HG03064 (cell line): ENCODE data around the gene SNED1.
"Not testable (repeated sequence)": the region's sequence is repeated elsewhere in the genome, so short reads cannot be mapped to it uniquely, and the experiment has no call there.

Source experiments
- ATAC-seq: cut with Tn5 transposase; IDR thresholded peaks from one replicate; pipeline ENCODE4 v1.9.1; 2021; ENCODE audit warnings: low read depth; ENCODE audit not compliant: unreplicated experiment

The SNED1 gene

DNA sequence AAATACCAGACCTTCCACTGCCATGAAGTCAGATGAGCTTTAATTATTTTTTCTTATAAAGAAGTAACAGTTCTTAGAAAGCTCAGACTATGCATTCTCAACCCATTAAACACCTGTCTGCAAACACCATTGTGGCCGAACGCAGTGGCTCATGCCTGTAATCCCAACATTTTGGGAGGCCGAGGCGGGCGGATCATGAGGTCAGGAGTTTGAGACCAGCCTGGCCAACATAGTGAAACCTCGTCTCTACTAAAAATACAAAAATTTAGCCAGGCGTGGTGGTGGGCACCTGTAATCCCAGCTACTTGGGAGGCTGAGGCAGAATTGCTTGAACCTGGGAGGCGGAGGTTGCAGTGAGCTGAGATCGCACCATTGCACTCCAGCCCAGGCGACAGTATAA, 106.2 kb downstream of the SNED1 start:
- not testable (repeated sequence) for ATAC-seq

DNA sequence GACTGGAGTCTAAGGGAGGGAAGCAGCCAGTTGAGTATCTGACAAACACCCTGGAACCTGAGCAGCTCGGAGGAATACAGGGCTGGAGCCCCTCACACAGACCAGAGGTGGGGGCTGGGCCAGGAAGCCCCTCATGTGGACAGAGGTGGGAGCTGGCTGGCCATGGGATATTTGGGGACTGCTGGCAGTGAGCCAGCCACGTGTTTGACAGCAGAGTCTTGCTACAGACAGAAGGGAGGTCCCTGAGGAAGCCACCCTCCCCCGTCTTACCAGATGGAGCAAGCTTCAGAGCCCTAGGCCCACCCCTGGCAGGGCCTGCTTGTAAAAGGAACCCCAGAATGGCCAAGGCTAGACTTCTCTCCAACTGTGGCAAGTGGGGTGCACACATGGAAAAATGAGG, 107.2 kb downstream of the SNED1 start:
- ATAC-seq, result no peak

DNA sequence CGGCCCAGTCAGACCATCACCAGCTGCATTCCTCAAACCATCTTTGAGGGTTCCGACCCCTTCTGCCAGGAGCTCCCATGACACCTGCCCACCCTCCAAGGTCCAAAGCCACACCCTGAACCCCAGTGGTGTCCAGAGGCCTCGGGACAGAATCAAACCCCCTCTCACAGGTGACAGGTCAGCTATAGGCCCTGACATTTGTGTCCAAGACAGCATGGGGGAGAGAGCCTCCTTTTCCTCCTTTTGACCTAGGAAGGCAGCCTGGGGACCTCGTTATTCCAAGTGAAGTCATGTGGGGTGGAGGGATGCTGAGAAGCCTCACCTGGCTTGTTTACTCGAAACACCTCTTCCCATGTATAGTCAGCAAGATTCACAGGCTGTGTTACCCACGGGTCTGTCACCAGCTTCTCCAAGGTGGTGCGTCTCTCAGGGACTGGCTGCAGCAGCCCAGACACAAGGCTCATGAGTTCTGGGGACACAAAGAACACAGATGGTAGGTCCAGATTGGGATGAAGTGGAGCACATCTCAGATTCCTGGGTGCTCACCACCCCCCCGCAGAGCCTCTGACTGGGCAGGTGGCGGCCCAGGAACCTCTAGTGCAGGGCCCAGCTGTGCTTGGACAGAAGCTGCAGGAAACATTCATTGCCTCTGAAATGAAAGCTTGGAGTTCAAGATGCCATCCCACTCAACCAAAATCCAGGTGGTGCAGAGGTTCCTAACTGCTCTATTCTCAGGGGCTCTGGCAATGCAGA, 108.8 kb downstream of the SNED1 start:
- no peak for ATAC-seq

DNA sequence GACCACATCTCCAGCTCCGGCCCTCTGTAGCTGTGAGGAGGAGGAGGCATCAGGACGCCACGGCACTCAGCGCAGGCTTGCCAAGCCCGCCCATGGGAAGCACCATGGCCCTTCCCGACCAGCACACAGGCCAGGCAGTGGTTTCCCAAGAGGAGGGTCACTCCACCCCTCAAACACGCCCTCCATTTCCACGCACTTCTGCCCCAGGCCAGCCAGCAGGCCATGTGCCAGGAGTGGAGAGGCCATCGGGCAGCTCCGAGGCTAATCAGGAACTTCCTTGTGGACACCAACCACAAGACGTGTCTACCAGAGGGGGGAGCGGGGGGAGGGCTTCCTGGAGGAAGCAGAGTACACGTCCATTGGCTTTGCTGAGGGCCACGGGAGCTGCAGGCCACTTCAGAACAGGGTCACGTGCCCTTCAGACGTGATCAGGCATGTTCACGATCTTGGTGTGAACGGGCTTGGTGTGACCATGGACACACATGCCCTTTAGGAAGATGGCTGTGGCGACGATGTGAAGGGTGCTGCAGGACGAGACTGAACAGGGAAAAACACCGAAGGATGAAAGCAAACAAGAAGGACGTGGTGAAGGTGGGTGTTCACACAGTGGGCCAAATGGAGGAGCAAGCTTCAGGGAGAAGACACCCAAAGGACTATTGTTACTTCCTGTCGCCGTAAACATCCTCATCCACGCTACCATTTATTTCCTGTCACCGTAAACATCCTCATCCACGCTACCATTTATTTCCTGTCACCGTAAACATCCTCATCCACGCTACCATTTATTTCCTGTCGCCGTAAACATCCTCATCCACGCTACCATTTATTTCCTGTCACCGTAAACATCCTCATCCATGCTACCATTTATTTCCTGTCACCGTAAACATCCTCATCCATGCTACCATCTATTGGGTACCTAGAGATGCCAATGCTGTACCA, 110.1 kb downstream of the SNED1 start:
- no peak for ATAC-seq

DNA sequence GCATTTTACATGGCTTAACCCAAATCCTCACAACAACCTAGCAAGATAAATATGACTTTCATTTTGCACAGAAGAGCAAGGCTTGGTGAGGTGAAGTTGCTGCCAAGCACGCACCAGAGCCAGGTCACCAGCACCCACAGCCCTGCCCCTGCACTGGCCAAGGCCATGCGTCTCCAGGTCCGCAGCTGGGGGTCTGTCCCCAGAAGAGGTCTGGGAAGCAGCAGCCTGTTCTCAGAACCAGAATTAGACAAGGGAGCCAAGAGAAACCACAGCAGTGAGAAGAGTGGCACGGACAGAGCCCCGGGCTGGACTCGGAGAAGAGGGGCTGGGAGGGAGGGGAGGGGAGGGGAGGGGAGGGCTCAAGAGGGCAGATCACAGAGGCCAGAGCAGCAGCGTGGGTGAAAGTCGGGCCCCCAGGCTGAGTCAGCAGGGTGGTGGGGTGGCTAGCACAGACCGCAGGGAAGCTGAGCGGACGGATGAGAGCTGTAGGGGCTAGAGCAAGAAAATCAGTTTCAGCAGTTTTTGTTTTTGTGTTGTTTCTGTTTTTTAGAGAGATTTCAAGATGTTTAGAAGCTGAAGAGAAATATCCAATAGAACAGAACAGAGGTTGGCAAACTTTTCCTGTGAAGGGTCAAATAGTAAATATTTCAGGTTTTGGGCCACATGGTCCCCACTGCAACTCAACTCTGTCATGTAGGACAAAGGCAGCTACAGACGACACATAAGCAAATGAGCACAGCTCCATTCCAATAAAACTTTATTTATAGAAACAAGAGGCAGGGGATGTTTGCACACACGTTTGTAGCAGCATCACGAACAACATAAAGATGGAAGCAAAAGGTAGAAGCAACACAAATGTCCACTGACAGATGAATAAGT, 111.0 kb downstream of the SNED1 start:
- ATAC-seq, result no peak

DNA sequence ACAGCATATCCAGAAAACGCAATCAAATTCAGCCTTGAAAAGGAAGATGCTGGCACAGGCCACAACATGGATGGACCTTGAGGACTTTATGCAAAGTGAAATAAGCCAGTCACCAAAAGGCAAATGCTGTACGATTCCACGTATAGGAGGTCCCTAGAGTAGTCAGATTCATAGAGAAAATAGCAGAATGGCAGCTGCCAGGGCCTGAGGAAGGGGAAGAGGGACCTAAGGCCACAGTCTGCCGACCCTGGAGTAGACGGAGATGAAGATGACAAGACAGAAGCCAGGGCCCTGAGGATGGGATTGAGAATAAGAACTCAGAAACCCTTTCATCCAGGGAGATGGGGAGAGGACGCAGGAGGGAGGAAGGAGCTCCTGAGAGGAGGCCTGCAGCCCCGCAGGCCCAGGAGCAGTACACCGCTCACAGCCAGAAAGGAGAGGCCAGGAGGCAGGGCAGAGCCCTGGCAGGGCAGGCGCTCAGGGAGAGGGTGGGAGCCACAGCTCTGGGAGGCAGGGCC, 111.7 kb downstream of the SNED1 start:
- no peak for ATAC-seq

DNA sequence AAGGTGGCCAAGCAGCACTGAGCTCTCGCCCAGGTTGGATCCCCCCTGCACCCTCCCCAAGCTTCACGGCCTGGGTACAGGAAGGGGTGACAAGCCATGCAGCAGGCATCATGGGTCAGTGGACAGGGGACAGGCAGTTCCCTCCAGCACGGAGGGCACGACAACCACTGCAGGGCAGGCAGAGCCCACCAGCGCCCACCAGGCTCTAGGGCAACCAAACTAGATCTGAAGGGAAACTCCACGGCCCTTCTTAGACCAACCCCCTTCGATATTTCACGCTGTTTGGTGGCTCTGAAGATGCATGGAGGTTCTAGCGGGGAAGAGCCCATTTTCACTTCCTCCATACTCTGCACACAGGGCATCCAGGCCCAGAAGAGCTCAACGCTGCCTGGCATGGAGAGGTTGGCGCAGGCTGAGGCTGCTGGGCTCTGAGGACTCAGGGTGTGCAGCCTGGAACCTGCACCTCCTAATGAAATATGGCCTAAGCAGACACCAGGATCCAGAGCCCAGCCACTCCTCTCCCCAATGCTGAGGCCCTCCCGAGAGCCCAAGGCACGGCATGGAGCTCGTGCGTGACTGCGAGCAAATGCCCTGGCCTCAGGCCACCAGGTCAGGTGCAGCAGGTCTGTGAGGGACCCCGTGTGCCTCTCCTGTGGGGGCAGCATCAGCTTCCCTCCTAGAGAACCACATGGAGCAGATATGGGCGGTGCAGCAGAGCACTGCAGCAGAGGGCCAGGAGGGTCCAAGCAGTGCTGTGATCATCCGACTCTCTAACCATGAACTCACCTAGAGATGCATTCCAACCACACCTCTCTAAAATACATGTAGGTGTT, 112.4 kb downstream of the SNED1 start:
- ATAC-seq, result no peak

DNA sequence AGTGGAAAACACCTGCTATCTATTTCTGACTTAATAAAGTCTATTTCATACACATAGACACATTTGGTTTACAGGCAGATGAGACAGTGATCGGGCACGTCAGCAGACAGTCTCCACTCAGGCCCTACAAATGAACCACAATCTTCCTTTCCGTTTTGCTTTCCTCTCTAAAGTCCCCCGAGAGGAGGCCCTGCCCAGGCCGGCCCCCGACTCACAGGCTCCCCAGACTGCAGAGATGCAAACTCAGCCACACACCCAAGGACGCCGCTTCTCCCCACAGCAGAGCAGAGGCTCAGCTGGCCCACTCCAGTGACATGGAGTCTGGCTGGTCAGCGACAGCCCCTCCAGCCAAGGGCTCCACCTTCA, 113.0 kb downstream of the SNED1 start:
- ATAC-seq, result no peak

DNA sequence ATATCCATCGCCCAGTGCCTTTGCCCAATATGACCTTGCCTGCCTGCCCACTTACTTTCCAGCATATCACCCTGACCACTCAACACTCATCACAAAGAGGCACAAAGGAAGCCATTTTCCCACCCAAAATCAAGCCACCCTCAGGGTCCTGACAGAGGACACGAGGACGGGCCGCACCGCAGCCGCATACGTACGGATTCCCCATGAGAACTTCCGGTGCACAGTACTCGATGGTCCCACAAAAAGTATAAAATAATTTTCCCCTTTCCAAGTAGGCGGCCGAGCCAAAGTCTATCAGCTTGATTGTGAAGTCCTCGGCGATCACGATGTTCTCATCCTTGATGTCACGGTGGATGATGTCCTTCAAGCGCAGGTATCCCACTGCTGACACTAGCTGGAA, 113.6 kb downstream of the SNED1 start:
- no peak for ATAC-seq

DNA sequence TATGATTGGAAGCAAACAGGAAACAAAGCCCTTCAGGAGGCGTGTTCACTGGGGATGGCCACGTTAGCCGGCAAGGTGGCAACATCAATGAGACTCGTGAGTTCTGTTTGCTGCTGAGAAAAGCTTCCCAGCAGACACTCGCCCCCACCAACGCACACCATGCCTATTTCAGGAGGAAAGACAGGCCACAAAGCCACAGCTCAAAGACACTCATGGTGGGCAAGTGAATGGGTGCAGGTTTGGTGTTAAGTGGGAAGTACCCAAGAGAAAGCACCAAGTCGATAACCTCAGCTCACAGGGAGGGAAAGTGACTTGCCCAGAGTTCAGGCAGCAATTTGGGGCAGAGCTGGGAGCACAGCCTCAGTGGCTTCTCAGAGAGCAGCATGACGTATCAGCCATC, 114.2 kb downstream of the SNED1 start:
- ATAC-seq, result no peak

DNA sequence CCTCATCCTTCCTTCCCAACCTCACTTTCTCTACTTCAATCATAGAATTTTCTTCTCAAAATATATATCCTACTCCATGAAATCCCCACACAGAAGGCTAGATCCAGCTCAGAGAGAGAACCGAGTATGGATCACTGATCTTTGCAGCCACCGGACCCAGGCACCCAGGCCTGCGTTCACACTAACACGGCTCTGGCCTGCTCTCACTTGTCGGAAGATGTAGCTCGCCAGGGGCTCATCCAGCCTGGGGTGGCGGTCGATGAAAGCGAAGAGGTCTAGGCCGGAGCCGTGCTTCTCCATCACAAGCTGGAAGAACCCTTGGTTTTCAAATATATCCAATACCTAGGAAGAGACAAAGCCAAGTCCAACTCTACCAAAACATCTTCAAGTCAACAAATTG, 116.4 kb downstream of the SNED1 start:
- no peak for ATAC-seq

DNA sequence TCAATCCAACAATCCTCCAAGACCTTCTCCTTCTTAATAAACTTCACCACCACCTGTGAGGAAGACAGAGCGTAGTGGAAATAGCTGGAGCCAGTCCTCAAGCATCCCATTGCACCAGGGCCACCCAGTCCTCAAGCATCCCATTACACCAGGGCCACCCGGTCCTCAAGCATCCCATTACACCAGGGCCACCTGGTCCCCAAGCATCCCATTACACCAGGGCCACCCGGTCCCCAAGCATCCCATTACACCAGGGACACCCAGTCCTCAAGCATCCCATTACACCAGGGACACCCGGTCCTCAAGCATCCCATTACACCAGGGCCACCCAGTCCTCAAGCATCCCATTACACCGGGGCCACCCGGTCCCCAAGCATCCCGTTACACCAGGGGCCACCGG, 116.9 kb downstream of the SNED1 start:
- no peak for ATAC-seq

DNA sequence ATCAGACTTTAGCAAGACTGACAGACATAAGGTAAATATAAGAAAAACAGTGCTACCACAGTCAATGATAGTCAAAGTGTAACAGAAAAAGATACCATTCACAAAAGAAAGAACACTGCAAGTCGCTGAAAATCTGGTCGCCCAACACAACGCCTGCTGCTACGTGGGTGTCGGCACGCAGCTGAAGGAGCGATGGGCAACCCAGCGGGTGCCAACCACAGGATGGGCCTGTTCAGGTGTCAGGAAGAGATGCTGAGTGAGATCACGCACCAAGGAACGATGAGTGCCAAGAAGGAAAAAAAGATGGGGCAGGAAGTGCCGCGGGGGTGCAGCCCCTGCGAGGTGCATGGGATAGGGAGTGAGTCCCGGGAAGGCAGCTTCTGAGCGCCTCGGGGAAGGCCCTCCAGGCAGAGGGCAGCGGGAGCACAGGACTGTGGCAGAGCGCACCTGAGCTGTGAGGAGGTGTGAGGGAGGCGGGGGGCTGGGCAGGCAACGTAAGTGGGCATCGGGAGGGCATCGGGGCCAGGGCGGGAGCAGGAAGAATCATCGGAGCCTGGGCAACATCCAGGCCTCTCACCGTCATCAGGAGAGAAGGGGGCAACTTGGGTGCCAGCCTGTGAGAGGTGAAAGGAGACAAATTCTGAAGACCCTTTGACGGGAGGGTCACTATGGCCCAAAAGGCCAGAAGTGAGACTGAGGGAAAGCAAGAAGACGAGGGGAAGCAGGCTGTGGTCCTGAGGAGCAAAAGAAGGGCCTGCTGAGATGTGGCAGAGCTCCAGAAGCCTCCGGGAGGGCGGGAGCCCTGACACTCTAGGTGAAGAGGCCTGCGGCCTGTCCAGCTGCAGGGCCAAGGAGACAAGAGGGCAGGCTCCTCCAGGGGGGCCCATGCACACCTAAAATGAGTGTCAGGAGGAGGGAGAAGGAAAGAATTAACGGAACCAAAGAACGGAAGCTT, 118.5 kb downstream of the SNED1 start:
- no peak for ATAC-seq

DNA sequence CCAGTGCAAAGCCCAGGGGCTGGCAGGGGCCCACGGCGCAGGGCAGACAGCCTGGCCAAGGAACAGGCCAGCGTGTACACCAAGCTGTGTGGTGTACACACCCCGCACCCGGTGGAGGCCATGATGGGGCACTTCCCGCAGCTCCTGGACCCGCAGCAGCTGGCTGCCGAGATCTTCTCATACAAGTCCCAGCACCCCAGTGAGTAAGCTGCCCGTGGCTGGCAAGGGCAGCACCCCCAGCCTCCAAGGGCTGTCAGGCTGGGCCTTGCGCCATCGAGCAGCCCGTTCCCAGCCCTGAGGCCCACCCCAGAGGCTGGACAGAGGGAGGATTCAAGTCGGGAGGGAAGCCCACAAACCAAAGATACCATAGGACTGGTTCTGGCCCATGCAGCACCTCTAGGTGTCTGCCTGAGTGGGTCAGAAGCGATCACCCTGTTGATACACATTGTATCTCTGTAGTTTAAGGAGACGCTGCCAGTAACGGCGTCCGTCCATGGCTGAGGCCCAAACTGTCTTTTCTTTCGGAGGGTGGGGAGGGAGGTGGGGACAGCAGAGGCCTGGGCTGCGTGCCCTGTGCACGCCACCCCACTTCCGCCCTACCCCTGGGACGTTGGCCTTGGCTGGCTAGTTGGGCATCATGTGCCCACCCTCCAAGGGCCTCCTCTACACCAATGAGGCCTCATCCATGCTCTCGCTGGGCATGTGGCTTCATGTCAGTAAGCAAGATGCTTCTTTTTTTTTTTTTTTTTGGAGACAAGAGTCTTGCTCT, 120.5 kb downstream of the SNED1 start:
- no peak for ATAC-seq

DNA sequence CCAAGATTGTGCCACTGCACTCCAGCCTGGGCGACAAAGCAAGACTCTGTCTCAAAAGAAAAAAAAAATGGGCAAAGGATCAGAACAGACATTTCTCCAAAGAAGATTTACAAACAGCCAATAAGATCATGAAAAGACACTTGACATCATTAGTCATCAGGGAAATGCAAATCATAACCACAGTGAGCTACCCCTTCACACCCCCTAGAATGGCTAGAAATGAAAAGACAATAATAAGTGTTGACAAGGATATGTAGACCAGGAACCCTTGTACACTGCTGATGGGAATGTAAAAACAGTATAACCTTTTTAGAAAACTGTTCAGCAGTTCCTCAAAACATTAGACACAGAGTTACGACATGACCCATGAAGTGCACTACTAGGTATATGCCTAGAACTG, 122.0 kb downstream of the SNED1 start:
- ATAC-seq, result no peak

DNA sequence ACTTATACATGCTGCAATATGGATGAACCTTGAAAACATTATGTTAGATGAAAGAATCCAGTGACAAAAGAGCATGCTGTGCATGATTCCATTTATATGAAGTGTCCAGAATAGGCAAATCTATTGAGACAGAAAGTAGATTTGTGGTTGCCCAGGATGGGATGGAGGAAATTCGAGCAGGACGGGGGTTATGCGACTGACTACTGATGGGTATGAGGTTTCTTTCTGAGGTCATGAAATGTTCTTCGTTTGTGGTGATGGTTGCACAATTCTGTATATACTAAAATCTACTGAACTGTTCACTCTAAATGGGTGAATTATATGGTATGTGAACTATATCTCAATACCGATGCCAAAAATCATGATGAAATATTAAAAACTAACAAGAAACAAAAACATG, 122.6 kb downstream of the SNED1 start:
- no peak for ATAC-seq

DNA sequence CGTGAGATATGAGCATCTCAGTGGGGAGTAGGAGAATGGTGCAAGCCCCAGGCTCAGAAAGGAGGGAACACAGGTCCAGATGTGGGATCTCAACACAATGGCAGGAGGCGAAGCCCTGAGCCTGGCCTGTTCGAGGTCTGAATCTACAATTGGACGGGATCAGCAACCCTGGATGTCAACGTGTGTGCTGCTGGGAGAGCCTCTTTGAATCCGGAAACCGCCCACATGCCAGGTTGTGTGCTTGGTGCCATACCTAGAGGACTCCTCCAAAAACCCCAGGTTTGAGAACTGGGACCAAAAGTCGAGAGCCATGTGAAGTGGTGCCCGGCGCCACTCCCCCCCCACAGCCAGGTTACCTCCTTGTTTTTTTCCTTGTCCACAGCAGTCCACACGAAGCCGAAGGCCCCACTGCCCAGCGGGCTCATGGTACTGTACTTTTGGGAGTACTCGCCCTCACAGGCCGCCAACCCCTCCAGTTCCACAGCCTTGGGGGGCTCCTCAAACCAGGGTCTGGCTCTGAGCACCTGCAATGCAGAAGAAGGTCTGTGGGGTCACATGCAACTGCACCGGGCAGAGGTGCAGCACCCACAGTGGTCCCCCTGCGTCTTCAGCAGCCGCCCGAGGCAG, 124.1 kb downstream of the SNED1 start:
- ATAC-seq, result no peak
